ENCODE measurements around the gene DHRS12. TPM values are rescaled to one million over a fixed set of nuclear protein-coding genes. Genes with fewer than 3 reads are reported as not detected.

The DHRS12 gene
- total RNA-seq, 2 experiments from 2014 or later = 5.0 to 6.4 TPM

DNA sequence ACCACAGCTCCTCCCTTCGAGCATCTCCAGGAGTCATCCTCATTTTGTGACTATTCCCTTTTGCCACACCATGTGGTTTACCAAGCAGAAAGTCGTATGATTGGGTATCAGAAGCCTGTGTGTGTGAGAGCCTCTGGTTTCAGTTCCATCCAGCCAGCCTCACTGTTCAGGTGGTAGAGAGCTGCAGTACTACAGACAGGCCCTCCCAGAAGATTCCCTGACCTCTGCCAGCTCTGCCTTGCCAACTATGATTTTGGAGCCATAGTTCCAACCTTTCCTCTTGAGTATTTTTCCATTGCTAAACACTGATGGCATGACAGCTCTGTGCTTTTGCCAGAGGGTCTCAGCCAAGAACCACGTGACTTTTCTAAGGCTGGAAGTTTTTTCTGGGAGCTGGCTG, 82.5 kb downstream of the DHRS12 start:
- CTCF ChIA-PET = interaction anchor here (1.2 kb wide), 1 partner anchor 19 kb away, joined by 3 read pairs; no protein-coding TSS in a partner anchor
- H3K27me3 Mint-ChIP-seq = no peaks in the 10 kb centered on the region
- H3K36me3 Mint-ChIP-seq (ENCODE audit: low read depth) = peaks cover 5% of the 10 kb centered on the region
- H3K27ac Mint-ChIP-seq = no peak overlapping the region
- no peak for DNase-seq
- H3K4me1 Mint-ChIP-seq = no peaks in the 10 kb centered on the region
- H3K9me3 Mint-ChIP-seq = no peaks in the 10 kb centered on the region
- no peak overlapping the region for H3K4me3 Mint-ChIP-seq
- POLR2A ChIA-PET = interaction anchor here (0.6 kb wide), 1 partner anchor 10 kb away, joined by 3 read pairs; no protein-coding TSS in a partner anchor

- H3K4me3 Mint-ChIP-seq = no peak overlapping the region
- H3K36me3 Mint-ChIP-seq (ENCODE audit: low read depth) = no peaks in the 10 kb centered on the region
- no peak for DNase-seq
- no peak overlapping the region for H3K27ac Mint-ChIP-seq
- H3K4me1 Mint-ChIP-seq = peaks cover 5% of the 10 kb centered on the region
- ChIA-PET CTCF (no interaction called here), POLR2A (no interaction called here)
- no peaks in the 10 kb centered on the region for H3K9me3 Mint-ChIP-seq
- H3K27me3 Mint-ChIP-seq = no peaks in the 10 kb centered on the region
Observed at GRCh38 chr13:51719394-51719793, 84.6 kb downstream of the DHRS12 start.

Other genes starting within 250 kb of the DHRS12 start
- 10 to 100 TPM; 12.2 to 14.1 TPM for gene WDFY2, start 219.7 kb downstream of the DHRS12 start, total RNA-seq
- gene TMEM272, start 41.0 kb upstream of the DHRS12 start, total RNA-seq = under 1 TPM; 0.15 to 0.28 TPM
- not detected for gene CCDC70, start 57.8 kb upstream of the DHRS12 start, total RNA-seq
- under 1 TPM; 0.78 to 0.88 TPM for gene ATP7B, start 207.3 kb upstream of the DHRS12 start, total RNA-seq
- 10 to 100 TPM; 24.0 to 28.9 TPM for gene ALG11, start 208.2 kb upstream of the DHRS12 start, total RNA-seq
- gene UTP14C, start 220.5 kb upstream of the DHRS12 start, total RNA-seq = 1 to 10 TPM; 9.4 to 10.0 TPM

Data from activated CD4-positive, alpha-beta memory T cell treated with anti-CD3 and anti-CD28 coated beads, Interleukin-2, amount 10 ng/mL, durations not matched to agents 7 days and 5 days (primary cell).